ENCODE measurements around the gene WAPL.
"Not testable (repeated sequence)": the region's sequence is repeated elsewhere in the genome, so short reads cannot be mapped to it uniquely, and the experiment has no call there.

WAPL gene

GRCh38 chr10:86389441-86390193 lies 132.0 kb downstream of the WAPL start:
- peak; percentile 47 for DNase-seq (ENCODE audit: low read depth)

DNA sequence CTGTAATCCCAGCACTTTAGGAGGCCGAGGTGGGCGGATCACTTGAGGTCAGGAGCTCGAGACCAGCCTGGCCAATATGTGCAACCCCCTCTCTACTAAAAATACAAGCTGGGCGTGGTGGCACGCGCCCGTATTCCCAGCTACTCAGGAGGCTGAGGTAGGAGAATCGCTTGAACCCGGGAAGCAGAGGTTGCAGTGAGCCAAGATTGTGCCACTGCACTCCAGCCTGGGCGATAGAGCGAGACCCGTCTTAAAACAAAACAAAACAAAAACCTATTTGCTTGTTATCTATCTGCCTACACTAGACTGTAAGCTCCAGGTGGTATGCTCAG lies 132.5 kb downstream of the WAPL start:
- not testable (repeated sequence) for DNase-seq (ENCODE audit: low read depth)

DNA sequence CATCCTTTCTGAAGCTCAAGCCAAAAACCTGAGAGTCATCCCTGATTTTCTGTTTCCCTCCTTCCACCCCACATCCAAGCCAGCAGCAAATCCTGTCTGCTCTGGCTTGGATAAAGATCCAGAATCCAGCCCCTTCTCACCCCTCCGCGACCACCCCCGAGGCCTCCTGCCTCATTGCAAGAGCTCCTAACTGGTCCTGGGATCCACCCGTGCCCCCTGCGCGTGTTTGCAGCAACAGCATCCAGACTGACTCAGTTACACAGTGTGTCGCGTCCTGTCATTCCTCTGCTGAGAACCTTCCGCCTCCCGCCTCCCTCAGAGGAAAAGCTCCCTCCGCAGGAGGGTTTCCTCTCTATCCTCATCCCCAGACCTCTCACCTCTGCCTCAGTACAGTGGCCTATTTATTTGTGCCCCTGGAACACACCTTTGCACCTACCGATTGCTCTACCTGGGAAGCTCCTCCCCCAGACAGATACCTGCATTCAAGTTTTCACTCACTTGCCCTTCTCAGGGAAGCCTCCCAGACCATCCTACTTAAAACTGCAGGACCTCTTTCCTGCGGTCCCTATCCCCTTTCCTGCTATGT lies 133.4 kb downstream of the WAPL start:
- DNase-seq (ENCODE audit: low read depth), result no peak

DNA sequence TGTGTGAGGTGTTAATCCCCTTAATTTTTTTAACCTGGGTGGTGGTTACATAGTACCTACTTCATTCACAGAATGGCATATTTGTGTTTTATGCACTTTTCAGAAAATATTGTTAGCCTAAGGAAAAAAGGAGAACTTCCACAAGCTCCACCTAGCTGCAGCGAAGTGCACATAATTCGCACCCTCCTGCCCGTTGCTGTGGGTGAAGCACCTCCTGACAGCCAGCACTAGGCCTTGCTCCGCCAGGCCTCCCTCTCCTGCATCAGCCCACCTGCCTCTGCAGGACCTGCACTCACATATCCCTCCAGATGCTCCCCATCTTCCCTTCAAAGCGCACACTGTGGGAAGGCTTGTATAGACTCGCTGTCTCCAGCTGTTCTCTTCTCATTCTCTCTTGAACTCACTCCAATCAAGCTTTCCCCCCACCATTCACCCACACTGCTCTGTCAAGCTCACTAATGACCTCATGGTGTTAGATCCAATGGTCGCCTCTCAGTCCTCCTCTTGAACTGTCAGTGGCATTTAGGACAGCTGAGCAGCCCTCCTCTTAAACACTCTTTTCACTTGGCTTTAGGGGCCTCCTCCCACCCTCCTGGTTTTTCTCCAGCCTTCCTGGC lies 134.3 kb downstream of the WAPL start:
- DNase-seq (ENCODE audit: low read depth), result no peak

DNA sequence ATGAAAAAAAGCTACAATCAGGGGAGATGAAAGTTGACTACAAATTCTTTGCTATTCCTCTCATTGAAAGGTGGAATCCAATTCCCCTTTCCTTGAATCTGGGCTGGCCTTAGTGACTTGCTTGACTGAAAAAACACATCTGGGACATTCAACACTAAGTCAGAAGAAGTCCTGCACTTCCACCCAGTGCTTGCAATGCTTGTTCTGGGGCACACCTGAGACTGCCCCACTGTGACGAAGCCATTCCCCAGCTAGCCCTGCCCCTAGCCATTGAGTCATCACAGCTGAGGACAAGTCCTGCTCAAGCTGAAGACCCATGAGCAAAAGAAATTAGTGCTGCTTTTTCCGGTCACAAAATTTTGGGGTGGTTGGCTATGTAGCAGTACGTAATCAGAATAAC lies 135.8 kb downstream of the WAPL start:
- no peak for DNase-seq (ENCODE audit: low read depth)

Data from EH (cell line).